GM19467 (cell line): Measurements from ENCODE around the gene PLA2G6.

ENCODE experiments used
- ATAC-seq: cut with Tn5 transposase; IDR thresholded peaks from one replicate; pipeline ENCODE4 v1.9.1; 2021; ENCODE audit warnings: mild to moderate bottlenecking, moderate library complexity; ENCODE audit not compliant: unreplicated experiment

PLA2G6 gene

GRCh38 chr22:38181453-38182200 is at the start of gene PLA2G6:
TSS of gene PLA2G6 (minus strand) at chr22:38181830. CDS start at chr22:38169426, 12,404 bp downstream.
- peak; percentile 82 for ATAC-seq

- ATAC-seq: no peak
Observed at GRCh38 chr22:38230916-38231315, 49.3 kb upstream of the PLA2G6 start.

GRCh38 chr22:38230108-38230825 is 48.6 kb upstream of the PLA2G6 start:
- ATAC-seq: no peak

GRCh38 chr22:38228873-38229740 is 47.5 kb upstream of the PLA2G6 start:
- no peak for ATAC-seq

- no peak for ATAC-seq
Observed at GRCh38 chr22:38228326-38228872, 46.8 kb upstream of the PLA2G6 start.

- ATAC-seq: no peak
Observed at GRCh38 chr22:38226853-38227649, 45.4 kb upstream of the PLA2G6 start.

- no peak for ATAC-seq
Observed at GRCh38 chr22:38223289-38223960, 41.8 kb upstream of the PLA2G6 start.

GRCh38 chr22:38222797-38223119 is 41.1 kb upstream of the PLA2G6 start:
- no peak for ATAC-seq

GRCh38 chr22:38221908-38222796 is 40.5 kb upstream of the PLA2G6 start:
- no peak for ATAC-seq

- no peak for ATAC-seq
Observed at GRCh38 chr22:38221407-38221806, 39.8 kb upstream of the PLA2G6 start.

- no peak for ATAC-seq
Observed at GRCh38 chr22:38220653-38221386, 39.2 kb upstream of the PLA2G6 start.

GRCh38 chr22:38220163-38220562 is 38.5 kb upstream of the PLA2G6 start:
- ATAC-seq: no peak

GRCh38 chr22:38219632-38220031 is 38.0 kb upstream of the PLA2G6 start:
- ATAC-seq: no peak

- no peak for ATAC-seq
Observed at GRCh38 chr22:38218661-38219622, 37.3 kb upstream of the PLA2G6 start.

- ATAC-seq: no peak
Observed at GRCh38 chr22:38215156-38216038, 33.8 kb upstream of the PLA2G6 start.
